ENCODE results near the gene TMC5.
"Not testable (repeated sequence)": the region's sequence is repeated elsewhere in the genome, so short reads cannot be mapped to it uniquely, and the experiment has no call there.

TMC5 gene, protein sequence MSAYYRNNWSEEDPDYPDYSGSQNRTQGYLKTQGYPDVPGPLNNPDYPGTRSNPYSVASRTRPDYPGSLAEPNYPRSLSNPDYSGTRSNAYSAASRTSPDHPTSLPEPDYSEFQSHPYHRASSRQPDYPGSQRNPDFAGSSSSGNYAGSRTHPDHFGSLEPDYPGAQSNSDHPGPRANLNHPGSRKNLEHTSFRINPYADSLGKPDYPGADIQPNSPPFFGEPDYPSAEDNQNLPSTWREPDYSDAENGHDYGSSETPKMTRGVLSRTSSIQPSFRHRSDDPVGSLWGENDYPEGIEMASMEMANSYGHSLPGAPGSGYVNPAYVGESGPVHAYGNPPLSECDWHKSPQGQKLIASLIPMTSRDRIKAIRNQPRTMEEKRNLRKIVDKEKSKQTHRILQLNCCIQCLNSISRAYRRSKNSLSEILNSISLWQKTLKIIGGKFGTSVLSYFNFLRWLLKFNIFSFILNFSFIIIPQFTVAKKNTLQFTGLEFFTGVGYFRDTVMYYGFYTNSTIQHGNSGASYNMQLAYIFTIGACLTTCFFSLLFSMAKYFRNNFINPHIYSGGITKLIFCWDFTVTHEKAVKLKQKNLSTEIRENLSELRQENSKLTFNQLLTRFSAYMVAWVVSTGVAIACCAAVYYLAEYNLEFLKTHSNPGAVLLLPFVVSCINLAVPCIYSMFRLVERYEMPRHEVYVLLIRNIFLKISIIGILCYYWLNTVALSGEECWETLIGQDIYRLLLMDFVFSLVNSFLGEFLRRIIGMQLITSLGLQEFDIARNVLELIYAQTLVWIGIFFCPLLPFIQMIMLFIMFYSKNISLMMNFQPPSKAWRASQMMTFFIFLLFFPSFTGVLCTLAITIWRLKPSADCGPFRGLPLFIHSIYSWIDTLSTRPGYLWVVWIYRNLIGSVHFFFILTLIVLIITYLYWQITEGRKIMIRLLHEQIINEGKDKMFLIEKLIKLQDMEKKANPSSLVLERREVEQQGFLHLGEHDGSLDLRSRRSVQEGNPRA

DNA sequence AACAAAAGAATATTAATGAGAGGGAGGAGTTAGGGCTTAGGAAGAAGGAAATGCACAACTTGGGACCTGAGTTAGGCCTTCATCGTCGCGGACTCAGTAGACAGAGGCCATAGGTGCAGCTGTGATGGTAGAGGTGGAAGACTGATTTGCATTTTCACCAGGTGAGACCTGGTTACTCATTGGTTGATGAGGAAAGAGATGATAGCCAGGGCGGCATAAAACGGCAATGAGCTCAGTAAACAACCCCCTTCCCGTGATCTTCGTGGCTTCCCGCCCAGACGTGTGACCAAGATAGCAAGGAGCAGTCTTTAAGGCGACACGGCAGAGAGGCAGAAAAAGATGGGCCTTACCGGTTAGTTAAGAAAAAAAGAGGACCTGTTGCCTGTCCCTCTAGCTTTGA, at the start of gene TMC5:
TSS of gene TMC5 (plus strand) at position 244 of the 400 bp plus-strand sequence. CDS start 22,156 bp downstream, outside the sequence.
- DNase-seq: no peak

GRCh38 chr16:19372541-19372940, 45.1 kb upstream of the TMC5 start:
- not testable (repeated sequence) for DNase-seq

- DNase-seq: no peak
Observed at GRCh38 chr16:19374402-19374801, 43.3 kb upstream of the TMC5 start.

DNA sequence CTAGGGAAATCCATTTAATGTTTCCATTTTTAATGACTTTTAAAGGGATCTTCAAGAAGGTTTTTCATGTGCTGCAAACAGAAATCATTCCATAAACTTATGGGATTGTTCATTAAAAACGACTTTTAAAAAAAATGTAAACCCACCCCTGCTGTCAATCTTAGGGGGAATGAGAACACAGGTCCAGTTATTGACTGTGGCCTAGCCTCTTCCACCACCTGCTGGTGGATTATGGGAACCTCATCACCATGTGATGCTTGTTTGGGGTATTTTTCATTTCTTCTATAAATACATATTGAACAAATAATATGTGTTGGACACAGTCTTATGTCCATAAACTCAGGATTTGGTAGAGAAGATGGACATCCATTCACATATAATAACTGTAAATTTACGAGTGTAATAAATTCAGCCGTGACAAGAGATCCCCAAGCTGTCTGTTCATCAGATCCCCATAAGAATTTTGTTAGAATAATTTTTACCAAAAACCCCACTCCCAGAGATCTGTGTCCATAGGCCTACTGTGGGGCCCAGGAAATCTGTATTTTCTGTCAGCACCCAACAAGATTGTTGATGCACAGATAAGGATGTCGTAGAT, 42.0 kb upstream of the TMC5 start:
- peak; percentile 28 for DNase-seq

GRCh38 chr16:19377864-19378263, 39.8 kb upstream of the TMC5 start:
- no peak for DNase-seq

DNA sequence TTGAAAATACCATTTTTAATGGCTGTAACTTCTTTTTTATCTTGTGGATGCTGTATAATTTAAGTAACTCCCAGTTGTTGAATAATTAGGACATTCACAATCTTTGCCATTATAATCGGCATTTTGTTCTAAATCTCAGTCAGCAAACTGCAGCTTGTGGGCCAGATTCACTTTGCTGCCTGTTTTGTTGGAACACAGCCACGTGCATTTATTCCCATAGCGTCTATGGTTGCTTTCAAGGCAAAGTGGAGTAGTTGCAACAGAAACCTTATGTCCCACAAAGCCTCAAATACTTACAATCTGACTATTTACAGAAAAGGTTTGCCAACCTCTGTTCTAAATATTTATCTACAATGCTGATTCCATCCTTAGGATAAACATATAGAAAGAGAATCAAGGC, 39.2 kb upstream of the TMC5 start:
- DNase-seq: no peak

- no peak for DNase-seq
Observed at GRCh38 chr16:19379838-19380237, 37.8 kb upstream of the TMC5 start.

GRCh38 chr16:19380328-19380727, 37.4 kb upstream of the TMC5 start:
- no peak for DNase-seq

GRCh38 chr16:19382084-19382801, 35.4 kb upstream of the TMC5 start:
- no peak for DNase-seq

GRCh38 chr16:19382887-19383816, 34.5 kb upstream of the TMC5 start:
- DNase-seq: peak; percentile 19

- no peak for DNase-seq
Observed at GRCh38 chr16:19384656-19385055, 33.0 kb upstream of the TMC5 start.

- DNase-seq: no peak
Observed at GRCh38 chr16:19386525-19386924, 31.2 kb upstream of the TMC5 start.

- DNase-seq: no peak
Observed at GRCh38 chr16:19389246-19389645, 28.4 kb upstream of the TMC5 start.

- not testable (repeated sequence) for DNase-seq
Observed at GRCh38 chr16:19391185-19391776, 26.4 kb upstream of the TMC5 start.

- DNase-seq: no peak
Observed at GRCh38 chr16:19392352-19392751, 25.3 kb upstream of the TMC5 start.

GRCh38 chr16:19393226-19394111, 24.2 kb upstream of the TMC5 start:
- DNase-seq: no peak

DNA sequence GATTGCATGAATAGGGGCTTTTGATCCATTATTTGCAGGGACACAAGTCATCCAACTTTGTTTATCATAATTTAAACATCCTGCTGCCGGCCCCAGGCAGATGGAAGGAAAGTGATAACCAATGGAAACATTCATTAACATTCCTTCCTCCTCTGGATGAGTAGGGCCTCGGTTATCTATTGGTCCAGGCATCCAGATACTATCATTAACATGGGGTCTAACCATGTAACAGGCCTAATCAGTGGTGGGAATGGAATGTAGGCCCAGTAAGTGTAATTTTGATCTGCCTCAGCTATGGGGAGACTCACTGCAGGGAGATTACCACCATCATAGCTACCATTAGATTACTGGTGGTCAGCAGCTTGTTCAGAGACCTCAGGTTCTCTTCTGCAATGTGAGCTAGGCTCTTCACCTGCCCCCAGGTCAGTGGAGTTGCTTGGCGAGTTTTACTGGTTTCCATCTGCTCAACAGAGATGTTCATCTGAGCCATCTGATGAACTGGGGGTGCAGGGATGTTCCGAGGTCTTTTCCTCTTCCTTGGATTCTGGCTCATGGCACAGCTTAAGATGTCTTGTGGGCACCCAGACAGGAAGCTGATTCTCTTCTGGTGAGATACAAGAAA, 21.9 kb upstream of the TMC5 start:
- DNase-seq: not testable (repeated sequence)

DNA sequence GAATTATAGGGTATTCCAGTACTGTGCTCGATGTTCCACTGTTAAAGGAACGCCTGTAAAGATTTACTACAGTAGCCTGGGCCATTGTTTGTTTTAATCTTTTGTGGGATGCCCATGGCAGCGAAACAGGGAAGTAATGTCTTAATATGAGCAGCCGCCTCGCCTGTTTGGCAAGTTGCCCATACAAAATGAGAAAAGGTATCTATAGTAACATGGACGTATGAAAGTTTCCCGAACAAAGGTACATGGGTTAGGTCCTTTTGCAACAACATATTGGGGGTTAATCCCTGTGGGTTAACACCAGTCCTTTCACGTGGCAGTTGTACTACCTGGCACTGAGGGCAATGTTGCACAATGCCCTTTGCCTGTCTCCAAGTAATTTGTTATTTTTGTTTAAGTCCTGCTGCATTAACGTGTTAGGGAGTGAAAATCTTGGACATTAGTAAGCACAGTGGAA, 21.1 kb upstream of the TMC5 start:
- no peak for DNase-seq

DNA sequence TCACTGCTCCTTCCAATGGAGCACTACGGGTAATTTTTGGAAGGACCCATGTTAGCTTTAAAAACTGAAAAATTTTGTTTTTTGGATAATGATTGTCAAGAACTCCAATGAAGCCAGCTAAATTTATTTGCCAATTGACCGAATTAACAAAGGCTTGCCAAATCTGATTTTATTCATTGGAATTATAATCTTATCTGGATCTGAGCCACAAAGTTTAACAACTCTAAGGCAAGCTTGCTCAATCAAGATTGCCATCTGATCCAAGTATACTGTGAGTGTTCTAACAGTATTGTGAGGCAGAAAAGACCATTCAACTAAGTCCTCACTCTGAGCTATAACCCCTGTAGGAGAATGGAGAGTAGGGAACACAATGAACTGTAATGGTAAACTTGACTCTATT, 20.3 kb upstream of the TMC5 start:
- not testable (repeated sequence) for DNase-seq
